WTC11 (cell line): ENCODE data around the gene TPM2. TPM values are rescaled to one million over a fixed set of nuclear protein-coding genes. Genes with fewer than 3 reads are reported as not detected.

Source experiments
- ATAC-seq: fragments of 200-7000 bp; cut with Tn5 transposase; 2 replicates; pipeline ENCODE4 v1.10.0; 2021; ENCODE audit warnings: mild to moderate bottlenecking, moderate library complexity
- CTCF ChIA-PET: fragments of 300-600 bp; sonication (Branson Sonifier 250); formaldehyde crosslinking; loops from one replicate; lab custom pipeline; 2021; ENCODE audit warnings: antibody characterized with exemption; lab: Charles Lee
- POLR2A ChIA-PET: fragments of 350-600 bp; sonication (Branson Sonifier 250); formaldehyde crosslinking; loops from one replicate; lab custom pipeline; 2021; ENCODE audit warnings: antibody characterized with exemption; lab: Charles Lee
- DNase-seq: peaks from one replicate; pipeline ENCODE4 v3.0.0; 2021; ENCODE audit warnings: low spot score
- H3K27ac Mint-ChIP-seq: 2 replicates; pipeline ENCODE4 v1.8.0; 2021; ENCODE audit warnings: mixed read lengths
- H3K27me3 Mint-ChIP-seq: 2 replicates; pipeline ENCODE4 v1.8.0; 2021; ENCODE audit warnings: low read depth, mild to moderate bottlenecking, moderate library complexity, mixed read lengths
- H3K36me3 Mint-ChIP-seq: 2 replicates; pipeline ENCODE4 v1.8.0; 2021; ENCODE audit warnings: mixed read lengths
- H3K4me1 Mint-ChIP-seq: 2 replicates; pipeline ENCODE4 v1.8.0; 2022; ENCODE audit warnings: mixed read lengths
- H3K4me3 Mint-ChIP-seq: 2 replicates; pipeline ENCODE4 v1.8.0; 2021; ENCODE audit warnings: mild to moderate bottlenecking, moderate library complexity, mixed read lengths
- H3K9me3 Mint-ChIP-seq: 2 replicates; pipeline ENCODE4 v1.8.0; 2021; ENCODE audit warnings: mixed read lengths
- CREM ChIP-seq: sonication (generic); formaldehyde crosslinking; IDR thresholded peaks from 2 replicates; pipeline ENCODE4 v1.8.1; 2022; ENCODE audit warnings: mild to moderate bottlenecking, missing genetic modification reagents, moderate library complexity
- E2F5 ChIP-seq: sonication (generic); formaldehyde crosslinking; IDR thresholded peaks from 2 replicates; pipeline ENCODE4 v1.8.1; 2022; ENCODE audit warnings: mild to moderate bottlenecking, moderate library complexity, missing genetic modification reagents
- ERG ChIP-seq: fragments of 250-450 bp; sonication (Bioruptor Pico); IDR thresholded peaks from 2 replicates; pipeline ENCODE4 v1.8.0; 2021; ENCODE audit warnings: mild to moderate bottlenecking
- FOXP1 ChIP-seq: sonication (generic); formaldehyde crosslinking; IDR thresholded peaks from 2 replicates; pipeline ENCODE4 v1.8.0; 2022; ENCODE audit warnings: missing genetic modification reagents, mild to moderate bottlenecking, moderate library complexity, borderline replicate concordance
- MXD4 ChIP-seq: fragments of 250-450 bp; sonication (Bioruptor Pico); IDR thresholded peaks from 2 replicates; pipeline ENCODE4 v1.8.0; 2021; ENCODE audit warnings: mild to moderate bottlenecking, moderate library complexity, borderline replicate concordance
- NFATC4 ChIP-seq: fragments of 250-450 bp; sonication (Bioruptor Pico); IDR thresholded peaks from 2 replicates; pipeline ENCODE4 v1.9.0; 2021; ENCODE audit warnings: mild to moderate bottlenecking
- NFYB ChIP-seq: sonication (generic); formaldehyde crosslinking; conservative IDR thresholded peaks from 2 replicates; pipeline ENCODE4 v1.8.0; 2022; ENCODE audit warnings: low read depth, missing genetic modification reagents
- PREB ChIP-seq: sonication (generic); formaldehyde crosslinking; IDR thresholded peaks from 2 replicates; pipeline ENCODE4 v1.8.1; 2022; ENCODE audit warnings: mild to moderate bottlenecking, missing genetic modification reagents, moderate library complexity, borderline replicate concordance
- SMAD4 ChIP-seq: sonication (generic); formaldehyde crosslinking; IDR thresholded peaks from 2 replicates; pipeline ENCODE4 v1.8.0; 2022; ENCODE audit warnings: mild to moderate bottlenecking, missing genetic modification reagents
- SP1 ChIP-seq: sonication (generic); formaldehyde crosslinking; conservative IDR thresholded peaks from 2 replicates; pipeline ENCODE4 v1.8.1; 2022; ENCODE audit warnings: missing genetic modification reagents
- USF1 ChIP-seq: sonication (generic); formaldehyde crosslinking; IDR thresholded peaks from 2 replicates; pipeline ENCODE4 v1.8.0; 2022; ENCODE audit warnings: mild to moderate bottlenecking, missing genetic modification reagents
- ZNF121 ChIP-seq: sonication (generic); formaldehyde crosslinking; IDR thresholded peaks from 2 replicates; pipeline ENCODE4 v1.8.0; 2023; ENCODE audit warnings: missing genetic modification reagents
- ZNF138 ChIP-seq: sonication (generic); formaldehyde crosslinking; conservative IDR thresholded peaks from 2 replicates; pipeline ENCODE4 v1.8.1; 2022; ENCODE audit warnings: mild to moderate bottlenecking, moderate library complexity, missing genetic modification reagents
- ZNF232 ChIP-seq: sonication (generic); formaldehyde crosslinking; IDR thresholded peaks from 2 replicates; pipeline ENCODE4 v1.8.0; 2022; ENCODE audit warnings: mild to moderate bottlenecking, missing genetic modification reagents
- ZNF317 ChIP-seq: sonication (generic); formaldehyde crosslinking; IDR thresholded peaks from 2 replicates; pipeline ENCODE4 v1.8.1; 2023; ENCODE audit warnings: low read depth, mild to moderate bottlenecking, moderate library complexity, missing genetic modification reagents, borderline replicate concordance
- ZNF396 ChIP-seq: fragments of 250-450 bp; sonication (Bioruptor Pico); IDR thresholded peaks from 2 replicates; pipeline ENCODE4 v1.8.0; 2021; ENCODE audit warnings: mild to moderate bottlenecking, moderate library complexity, borderline replicate concordance
- ZNF416 ChIP-seq: fragments of 250-450 bp; sonication (Bioruptor Pico); IDR thresholded peaks from 2 replicates; pipeline ENCODE4 v1.9.0; 2021; ENCODE audit warnings: mild to moderate bottlenecking, inconsistent platforms
- ZNF425 ChIP-seq: fragments of 250-450 bp; sonication (Bioruptor Pico); conservative IDR thresholded peaks from 2 replicates; pipeline ENCODE4 v1.9.0; 2021; ENCODE audit warnings: mild to moderate bottlenecking
- ZNF671 ChIP-seq: fragments of 250-450 bp; sonication (Bioruptor Pico); IDR thresholded peaks from 2 replicates; pipeline ENCODE4 v1.8.0; 2021; ENCODE audit warnings: mild to moderate bottlenecking
- total RNA-seq: library from RNA; stranded (reverse); gene quantifications from 3 replicates; pipeline ENCODE4 v1.2.3, GENCODE V29; 2021

Gene TPM2
- total RNA-seq, 1 experiment from 2014 or later, result 146 TPM

GRCh38 chr9:35656348-35656747, 33.4 kb downstream of the TPM2 start:
- H3K27me3 Mint-ChIP-seq, result peaks cover 23% of the 10 kb centered on the region
- peak overlapping the region; percentile 73 for H3K4me3 Mint-ChIP-seq
- TF ChIP-seq ZNF416 (no peak), ERG (no peak), ZNF232 (no peak), ZNF425 (CRISPR knock-in tag) (no peak), CREM (CRISPR knock-in tag) (no peak), ZNF317 (CRISPR knock-in tag) (no peak), USF1 (CRISPR knock-in tag) (no peak), FOXP1 (no peak), SP1 (no peak), E2F5 (CRISPR knock-in tag) (no peak), NFATC4 (CRISPR knock-in tag) (no peak), ZNF138 (no peak), ZNF121 (CRISPR knock-in tag) (no peak), NFYB (CRISPR knock-in tag) (no peak)
- DNase-seq (no peak), ATAC-seq (no peak)
- ChIA-PET POLR2A (interaction anchor here (6.8 kb wide), 1 partner anchor 34 kb away, joined by 38 read pairs; the partner anchor contains the start of gene TPM2), CTCF (interaction anchor here (0.6 to 10.2 kb wide), 9 partner anchors 9 to 102 kb away, joined by 3 to 127 read pairs (median 6); partner anchors contain the start of genes ARHGEF39, CREB3, TLN1 and TPM2)
- no peak overlapping the region for H3K27ac Mint-ChIP-seq
- no peaks in the 10 kb centered on the region for H3K9me3 Mint-ChIP-seq
- peaks cover 21% of the 10 kb centered on the region for H3K36me3 Mint-ChIP-seq
- H3K4me1 Mint-ChIP-seq, result peaks cover 24% of the 10 kb centered on the region

- no peak overlapping the region for H3K4me3 Mint-ChIP-seq
- peak; percentile 0 for DNase-seq
- no peak for ATAC-seq
- H3K36me3 Mint-ChIP-seq, result no peaks in the 10 kb centered on the region
- POLR2A ChIA-PET, result no interaction called here
- H3K9me3 Mint-ChIP-seq, result no peaks in the 10 kb centered on the region
- no peak overlapping the region for H3K27ac Mint-ChIP-seq
- CTCF ChIA-PET, result interaction anchor here (0.6 to 1.1 kb wide), 4 partner anchors 11 to 574 kb away, joined by 3 to 6 read pairs (median 4); partner anchors contain the start of genes ARHGEF39 and FANCG
- peaks cover 23% of the 10 kb centered on the region for H3K27me3 Mint-ChIP-seq
- H3K4me1 Mint-ChIP-seq, result peaks cover 38% of the 10 kb centered on the region
- no peak for TF ChIP-seq ZNF396 (CRISPR knock-in tag)
- TF ChIP-seq SMAD4, result no peak
- TF ChIP-seq ZNF671 (CRISPR knock-in tag), result no peak
- TF ChIP-seq USF1 (CRISPR knock-in tag), result no peak
- TF ChIP-seq MXD4 (CRISPR knock-in tag), result no peak
- TF ChIP-seq PREB (CRISPR knock-in tag), result no peak
Observed at GRCh38 chr9:35653611-35654010, 36.1 kb downstream of the TPM2 start.
